Brain microvascular endothelial cell (primary cell): Measurements from ENCODE around the gene C10orf90.

Source experiments
- DNase-seq: peaks from one replicate; pipeline ENCODE4 v3.0.0-alpha.2; 2020
- H3K27ac ChIP-seq: fragments of 250-450 bp; sonication (Bioruptor Pico); 2 replicates; pipeline ENCODE4 v1.5.1; 2020; ENCODE audit warnings: mild to moderate bottlenecking, moderate library complexity
- H3K27me3 ChIP-seq: fragments of 250-450 bp; sonication (Bioruptor Pico); replicated peaks from 2 replicates; pipeline ENCODE4 v1.5.1; 2020; ENCODE audit warnings: mild to moderate bottlenecking
- H3K36me3 ChIP-seq: fragments of 250-450 bp; sonication (Bioruptor Pico); replicated peaks from 2 replicates; pipeline ENCODE4 v1.5.1; 2020; ENCODE audit warnings: mild to moderate bottlenecking
- H3K4me3 ChIP-seq: 2 replicates; pipeline ENCODE4 v1.5.1; 2011; ENCODE audit warnings: low read depth, mild to moderate bottlenecking, control low read depth, low read length, moderate library complexity
- in situ Hi-C: cut with HindIII; loops from 2 replicates; pipeline ENCODE4 v1.10.0; 2017; ENCODE audit warnings: low sequenced_read_pairs, low pct_ligation_motif_present
- TF ChIP-seq, protein P1 (sequence below): IDR thresholded peaks from 2 replicates; pipeline ENCODE4 v1.5.1; 2011; ENCODE audit warnings: low read depth, mild to moderate bottlenecking, moderate library complexity, low read length, control low read depth, inconsistent platforms; ENCODE audit errors: missing control alignments

The C10orf90 gene

DNA sequence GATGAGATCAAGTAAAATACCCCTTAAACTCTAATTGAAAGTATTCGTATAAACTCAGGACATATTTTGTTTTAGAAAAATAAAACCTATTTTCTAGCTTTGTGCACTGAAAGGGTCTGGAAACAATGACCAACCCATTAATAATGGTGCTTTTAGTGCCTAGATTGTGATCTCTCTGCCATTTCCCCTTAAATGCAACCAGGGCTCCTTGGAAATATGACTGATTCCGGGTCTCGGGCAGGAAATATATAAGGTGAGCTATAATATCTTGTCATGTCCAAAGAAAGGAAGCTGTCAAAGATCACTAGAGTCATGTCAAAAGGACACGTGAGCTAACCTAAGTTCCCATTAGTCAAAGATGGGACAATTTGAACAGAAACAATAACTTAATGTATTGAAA is 269.9 kb downstream of the C10orf90 start:
- no peak overlapping the region for H3K4me3 ChIP-seq
- no peak overlapping the region for H3K27ac ChIP-seq
- DNase-seq: no peak
- in situ Hi-C loops: no loop called here
- H3K27me3 ChIP-seq: no peaks in the 10 kb centered on the region
- TF ChIP-seq, protein P1, sequence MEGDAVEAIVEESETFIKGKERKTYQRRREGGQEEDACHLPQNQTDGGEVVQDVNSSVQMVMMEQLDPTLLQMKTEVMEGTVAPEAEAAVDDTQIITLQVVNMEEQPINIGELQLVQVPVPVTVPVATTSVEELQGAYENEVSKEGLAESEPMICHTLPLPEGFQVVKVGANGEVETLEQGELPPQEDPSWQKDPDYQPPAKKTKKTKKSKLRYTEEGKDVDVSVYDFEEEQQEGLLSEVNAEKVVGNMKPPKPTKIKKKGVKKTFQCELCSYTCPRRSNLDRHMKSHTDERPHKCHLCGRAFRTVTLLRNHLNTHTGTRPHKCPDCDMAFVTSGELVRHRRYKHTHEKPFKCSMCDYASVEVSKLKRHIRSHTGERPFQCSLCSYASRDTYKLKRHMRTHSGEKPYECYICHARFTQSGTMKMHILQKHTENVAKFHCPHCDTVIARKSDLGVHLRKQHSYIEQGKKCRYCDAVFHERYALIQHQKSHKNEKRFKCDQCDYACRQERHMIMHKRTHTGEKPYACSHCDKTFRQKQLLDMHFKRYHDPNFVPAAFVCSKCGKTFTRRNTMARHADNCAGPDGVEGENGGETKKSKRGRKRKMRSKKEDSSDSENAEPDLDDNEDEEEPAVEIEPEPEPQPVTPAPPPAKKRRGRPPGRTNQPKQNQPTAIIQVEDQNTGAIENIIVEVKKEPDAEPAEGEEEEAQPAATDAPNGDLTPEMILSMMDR: no peak
- no peaks in the 10 kb centered on the region for H3K36me3 ChIP-seq

DNA sequence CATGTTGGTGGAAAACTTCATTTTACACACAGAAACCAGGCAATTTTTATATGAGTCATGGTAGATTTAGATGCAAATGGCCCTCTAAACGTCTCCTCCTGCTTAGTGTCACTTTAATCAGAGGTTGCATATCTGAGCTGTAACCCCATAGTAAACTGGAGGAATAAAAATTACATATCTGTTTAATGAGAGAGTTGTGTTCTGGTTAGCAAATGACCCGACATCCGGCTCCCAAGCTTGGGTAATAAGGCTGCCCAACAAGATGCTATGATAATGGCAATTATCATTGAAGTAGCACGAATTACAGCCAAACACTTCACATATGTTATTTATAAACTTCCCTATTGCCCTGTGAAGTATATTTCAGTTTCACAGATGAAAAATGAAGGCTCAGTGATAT is 271.6 kb downstream of the C10orf90 start:
- TF ChIP-seq, protein P1: no peak
- no peak for DNase-seq
- Histone ChIP-seq H3K4me3 (no peak overlapping the region), H3K27ac (no peak overlapping the region), H3K36me3 (no peaks in the 10 kb centered on the region), H3K27me3 (no peaks in the 10 kb centered on the region)
- in situ Hi-C loops: no loop called here

DNA sequence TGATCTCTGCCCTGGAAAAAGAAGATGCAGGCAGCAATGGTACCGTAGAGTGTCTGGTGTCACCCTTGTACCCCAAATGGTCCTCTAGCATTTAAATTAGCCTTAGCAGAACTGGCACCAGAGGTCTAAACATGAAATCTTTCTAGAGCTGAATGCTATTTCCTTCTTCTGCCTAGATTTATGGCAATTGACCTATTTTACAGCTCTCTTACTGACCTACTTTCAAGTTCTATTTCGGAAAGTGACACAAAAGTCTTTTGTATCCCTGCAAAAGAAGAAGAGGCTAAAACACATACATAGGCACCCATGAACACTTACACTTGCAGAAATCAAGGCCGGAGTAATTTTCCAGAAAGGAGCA is 272.1 kb downstream of the C10orf90 start:
- Histone ChIP-seq H3K4me3 (no peak overlapping the region), H3K27ac (peak overlapping the region; percentile 92), H3K36me3 (no peaks in the 10 kb centered on the region), H3K27me3 (no peaks in the 10 kb centered on the region)
- in situ Hi-C loops: no loop called here
- TF ChIP-seq, protein P1: no peak
- DNase-seq: no peak

DNA sequence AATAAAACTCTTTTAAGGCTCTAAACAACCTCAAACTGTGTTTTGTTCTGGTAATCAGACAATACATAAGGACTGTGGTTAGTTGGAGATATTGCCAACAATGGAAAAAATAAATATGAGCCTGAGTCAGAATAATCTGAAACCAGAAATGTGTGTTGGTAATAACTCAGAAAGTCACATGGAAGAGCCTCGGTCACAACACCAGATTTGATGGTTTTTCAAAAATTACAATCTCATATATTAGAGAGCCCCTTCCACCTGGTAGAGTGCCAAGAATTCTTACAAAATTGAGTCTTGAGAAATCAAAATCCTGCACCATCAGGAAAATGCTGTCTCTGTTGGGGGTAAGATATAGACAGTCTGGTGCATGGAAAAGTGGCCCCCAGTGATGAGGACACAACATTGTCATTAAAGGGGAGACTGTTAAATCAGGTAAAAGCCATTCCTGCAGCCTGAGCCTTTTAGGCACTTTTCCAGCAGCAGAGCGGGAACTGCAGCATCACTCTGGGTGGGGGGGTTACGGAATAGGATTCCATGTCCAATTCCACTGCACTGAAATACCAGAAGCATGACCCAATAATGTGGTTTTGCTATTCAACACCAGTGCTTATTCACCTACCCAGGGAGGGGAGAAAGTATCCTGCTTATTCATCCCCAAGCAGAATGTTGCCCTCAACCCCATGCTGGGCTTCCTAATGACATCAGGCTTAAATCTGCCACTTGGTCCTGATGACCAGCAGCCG is 272.7 kb downstream of the C10orf90 start:
- in situ Hi-C loops: no loop called here
- Histone ChIP-seq H3K4me3 (no peak overlapping the region), H3K27me3 (no peaks in the 10 kb centered on the region), H3K27ac (peak overlapping the region; percentile 92), H3K36me3 (no peaks in the 10 kb centered on the region)
- DNase-seq: peak; percentile 96
- TF ChIP-seq, protein P1: no peak

DNA sequence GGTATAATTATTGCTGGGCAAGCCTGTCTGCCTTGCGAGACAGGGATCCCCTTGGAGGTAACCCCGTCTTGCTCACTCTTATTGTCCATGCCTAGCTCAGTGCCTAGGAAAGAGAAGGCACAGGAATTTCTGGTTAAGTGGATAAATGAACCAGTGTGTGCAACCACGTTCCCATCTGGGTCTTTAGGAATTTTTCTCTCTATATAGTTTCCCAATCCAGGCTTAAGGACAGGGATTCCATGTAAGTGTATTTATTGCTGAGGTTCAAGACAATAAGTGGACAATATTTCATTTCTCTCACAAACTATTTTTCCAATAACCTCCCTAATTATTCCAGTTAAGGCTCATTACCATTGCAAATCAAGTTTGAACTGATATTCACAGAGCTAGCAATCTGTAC is 273.3 kb downstream of the C10orf90 start:
- no peak for DNase-seq
- no peaks in the 10 kb centered on the region for H3K27me3 ChIP-seq
- H3K27ac ChIP-seq: peak overlapping the region; percentile 92
- TF ChIP-seq, protein P1: no peak
- H3K4me3 ChIP-seq: no peak overlapping the region
- H3K36me3 ChIP-seq: no peaks in the 10 kb centered on the region
- in situ Hi-C loops: no loop called here

DNA sequence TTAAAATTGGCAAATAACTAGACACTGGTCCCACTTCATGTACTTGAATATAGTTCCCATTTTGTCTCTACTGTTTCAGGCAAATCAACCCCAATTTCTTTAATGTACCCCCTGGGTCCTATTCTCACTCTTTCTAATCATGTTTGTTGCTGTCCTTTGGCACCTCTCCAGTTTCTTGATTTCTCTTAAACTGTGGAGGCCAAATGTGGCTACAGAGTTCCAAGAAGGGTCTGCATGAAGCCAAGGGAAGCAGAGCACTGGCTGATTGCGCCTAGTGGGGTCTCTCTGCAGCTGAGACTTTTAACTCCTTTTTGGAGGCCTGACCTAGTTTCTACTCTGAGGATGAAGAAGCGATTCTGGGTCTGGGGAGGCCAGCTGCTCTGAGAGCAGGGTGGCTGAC is 275.5 kb downstream of the C10orf90 start:
- no peak overlapping the region for H3K27ac ChIP-seq
- no peak for DNase-seq
- no peaks in the 10 kb centered on the region for H3K27me3 ChIP-seq
- in situ Hi-C loops: no loop called here
- TF ChIP-seq, protein P1: no peak
- no peak overlapping the region for H3K4me3 ChIP-seq
- H3K36me3 ChIP-seq: no peaks in the 10 kb centered on the region
